HepG2 (cell line): Measurements from ENCODE around the gene UBXN2A. TPM values are rescaled to one million over a fixed set of nuclear protein-coding genes. Genes with fewer than 3 reads are reported as not detected.
A peak's percentile ranks its signal among the peaks of the same experiment; 100 is the strongest.

Experiments used
- BCL6 ChIP-seq: IDR thresholded peaks from 2 replicates; pipeline ENCODE4 v1.6.1; 2016; ENCODE audit warnings: missing genetic modification reagents, missing compliant biosample characterization
- GLI4 ChIP-seq: sonication (generic); formaldehyde crosslinking; IDR thresholded peaks from 2 replicates; pipeline ENCODE4 v1.5.1; 2020; ENCODE audit warnings: missing genetic modification reagents, mild to moderate bottlenecking, moderate library complexity, borderline replicate concordance
- HNF4A ChIP-seq: sonication (generic); formaldehyde crosslinking; IDR thresholded peaks from 2 replicates; pipeline ENCODE4 v1.4.0; 2020; ENCODE audit warnings: missing genetic modification reagents
- HOXA5 ChIP-seq: sonication (generic); formaldehyde crosslinking; IDR thresholded peaks from 2 replicates; pipeline ENCODE4 v1.4.0; 2020; ENCODE audit warnings: missing genetic modification reagents
- LCORL ChIP-seq, 2 experiments: fragments of 450-650 bp in 1 of 2; sonication (generic) in 1 of 2; formaldehyde crosslinking in 1 of 2; IDR thresholded peaks; 2 replicates each; pipeline versions ENCODE4 v1.5.0 to v1.6.1; 2017 to 2020; ENCODE audit warnings: antibody characterized with exemption in 1 of 2, missing genetic modification reagents in 1 of 2
- PLRG1 ChIP-seq: fragments of 450-650 bp; conservative IDR thresholded peaks from 2 replicates; pipeline ENCODE4 v1.6.1; 2016
- RBAK ChIP-seq: sonication (generic); formaldehyde crosslinking; IDR thresholded peaks from 2 replicates; pipeline ENCODE4 v1.5.1; 2020; ENCODE audit warnings: mild to moderate bottlenecking, missing genetic modification reagents
- TBP ChIP-seq: sonication (generic); formaldehyde crosslinking; IDR thresholded peaks from 2 replicates; pipeline ENCODE4 v1.5.0; 2020; ENCODE audit warnings: missing genetic modification reagents
- XBP1 ChIP-seq: sonication (generic); formaldehyde crosslinking; IDR thresholded peaks from 2 replicates; pipeline ENCODE4 v1.5.0; 2020; ENCODE audit warnings: missing genetic modification reagents
- ZFP62 ChIP-seq: sonication (generic); formaldehyde crosslinking; IDR thresholded peaks from 2 replicates; pipeline ENCODE4 v1.4.0; 2020; ENCODE audit warnings: missing genetic modification reagents
- ZNF329 ChIP-seq: sonication (generic); formaldehyde crosslinking; IDR thresholded peaks from 2 replicates; pipeline ENCODE4 v1.9.0; 2021; ENCODE audit warnings: low read depth, mild to moderate bottlenecking, missing genetic modification reagents
- ZNF333 ChIP-seq: sonication (generic); formaldehyde crosslinking; IDR thresholded peaks from 2 replicates; pipeline ENCODE4 v1.4.0; 2020; ENCODE audit warnings: mild to moderate bottlenecking, missing genetic modification reagents, borderline replicate concordance
- ZNF562 ChIP-seq: sonication (generic); formaldehyde crosslinking; IDR thresholded peaks from 2 replicates; pipeline ENCODE4 v1.8.0; 2022; ENCODE audit warnings: missing genetic modification reagents, borderline replicate concordance
- ZNF652 ChIP-seq: IDR thresholded peaks from 2 replicates; pipeline ENCODE4 v1.6.1; 2016; ENCODE audit warnings: low read depth, borderline replicate concordance
- ZNF792 ChIP-seq: IDR thresholded peaks from 2 replicates; pipeline ENCODE4 v1.6.1; 2016
- ZNF850 ChIP-seq: sonication (generic); formaldehyde crosslinking; conservative IDR thresholded peaks from 2 replicates; pipeline ENCODE4 v1.9.0; 2021; ENCODE audit warnings: mild to moderate bottlenecking, missing genetic modification reagents
- ZSCAN12 ChIP-seq: sonication (generic); formaldehyde crosslinking; IDR thresholded peaks from 2 replicates; pipeline ENCODE4 v1.9.0; 2021; ENCODE audit warnings: mild to moderate bottlenecking, missing genetic modification reagents
- polyA plus RNA-seq, 8 experiments: library from polyadenylated mRNA; depleted of rRNA in 3 of 8; stranded (reverse) in 7 of 8; unstranded in 1 of 8; fragments of >200 nt; fragmentation: Illumina TruSeq in 4 of 8; extraction: Trizol in 4 of 8; gene quantifications; 2 replicates each; pipeline versions ENCODE4 v1.2.1 to v1.2.3, GENCODE V29; 2011 to 2016; ENCODE audit warnings: low read depth in 4 of 8, missing spikeins in 1 of 8, mixed read lengths in 1 of 8; ENCODE audit not compliant: insufficient read depth in 1 of 8
- total RNA-seq, 5 experiments: library from RNA; depleted of rRNA; stranded (reverse); fragments of >200 nt; fragmentation: Illumina TruSeq; extraction: Trizol; gene quantifications; 2 replicates each; pipeline ENCODE4 v1.2.3, GENCODE V29; 2016; ENCODE audit warnings: low read depth in 1 of 5
- TF ChIP-seq, protein P1 (sequence below), 2 experiments: sonication (generic) in 1 of 2; formaldehyde crosslinking in 1 of 2; IDR thresholded peaks; 2 replicates each; pipeline versions ENCODE4 v1.5.1 to v1.6.1; 2011 to 2020; ENCODE audit warnings: borderline replicate concordance in 1 of 2, low read depth in 1 of 2, low read length in 1 of 2, mild to moderate bottlenecking in 1 of 2, missing genetic modification reagents in 1 of 2, moderate library complexity in 1 of 2
- TF ChIP-seq, protein P2 (sequence below): IDR thresholded peaks from 2 replicates; pipeline ENCODE4 v1.6.1; 2016; ENCODE audit warnings: control low read depth
- TF ChIP-seq, protein P3 (sequence below): sonication (generic); formaldehyde crosslinking; IDR thresholded peaks from 2 replicates; pipeline ENCODE4 v1.5.0; 2020; ENCODE audit warnings: mild to moderate bottlenecking, missing genetic modification reagents
- TF ChIP-seq, protein P4 (sequence below), 2 experiments: fragments of 450-650 bp in 1 of 2; sonication (generic) in 1 of 2; formaldehyde crosslinking; IDR thresholded peaks; 2 replicates each; pipeline versions ENCODE4 v1.5.0 to v1.8.0; 2020 to 2022; ENCODE audit warnings: mild to moderate bottlenecking in 1 of 2, missing genetic modification reagents in 1 of 2
- TF ChIP-seq, protein P5 (sequence below): sonication (generic); formaldehyde crosslinking; IDR thresholded peaks from 2 replicates; pipeline ENCODE4 v1.4.0; 2020; ENCODE audit warnings: low read depth, mild to moderate bottlenecking, missing genetic modification reagents
- TF ChIP-seq, protein P6 (sequence below): sonication (generic); formaldehyde crosslinking; IDR thresholded peaks from 2 replicates; pipeline ENCODE4 v1.4.0; 2020; ENCODE audit warnings: mild to moderate bottlenecking, missing genetic modification reagents

Gene UBXN2A
- total and polyA plus RNA-seq, 2 of the 13 experiments (the other 11 are each of a cell fraction or from before 2014, with no cell fraction given) = 8.3 to 20.9 TPM

DNA sequence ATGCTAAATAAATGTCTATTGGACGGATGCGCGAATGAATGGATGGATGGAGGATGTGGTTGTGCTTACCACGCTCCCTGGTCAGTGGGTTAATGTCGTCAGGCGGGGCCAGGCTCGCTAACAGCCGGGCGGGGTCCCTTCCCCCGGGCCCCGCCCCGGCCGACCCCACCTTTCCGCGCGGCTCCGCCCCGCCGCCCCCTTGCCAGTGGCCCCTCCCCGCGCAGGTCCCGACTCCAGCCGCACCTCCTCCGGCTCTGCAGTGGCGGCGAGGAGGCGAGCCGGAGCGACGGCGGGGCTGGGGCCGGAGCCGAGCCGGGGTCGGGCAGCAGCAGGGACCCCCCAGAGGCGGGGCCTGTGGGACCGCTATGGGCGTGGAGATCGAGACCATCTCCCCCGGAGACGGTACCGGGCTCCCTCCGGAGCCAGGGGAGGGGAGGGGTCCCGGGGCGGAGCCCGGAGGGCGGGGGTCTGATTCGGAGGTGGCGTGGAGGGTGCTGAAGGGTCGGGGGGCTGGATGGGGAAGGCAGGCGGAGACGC is 109.3 kb downstream of the UBXN2A start, which contains the start of gene FKBP1B (continued):
- TF ChIP-seq, protein P1, sequence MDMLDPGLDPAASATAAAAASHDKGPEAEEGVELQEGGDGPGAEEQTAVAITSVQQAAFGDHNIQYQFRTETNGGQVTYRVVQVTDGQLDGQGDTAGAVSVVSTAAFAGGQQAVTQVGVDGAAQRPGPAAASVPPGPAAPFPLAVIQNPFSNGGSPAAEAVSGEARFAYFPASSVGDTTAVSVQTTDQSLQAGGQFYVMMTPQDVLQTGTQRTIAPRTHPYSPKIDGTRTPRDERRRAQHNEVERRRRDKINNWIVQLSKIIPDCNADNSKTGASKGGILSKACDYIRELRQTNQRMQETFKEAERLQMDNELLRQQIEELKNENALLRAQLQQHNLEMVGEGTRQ (IDR thresholded peaks at IDR 0.05; ENCODE audit: low read depth, low read length) = no peak
- TF ChIP-seq, protein P1 (CRISPR knock-in tag; IDR thresholded peaks at IDR 0.05; ENCODE audit: borderline replicate concordance) = no peak
- TF ChIP-seq ZNF562 (CRISPR knock-in tag) = no peak
- no peak for TF ChIP-seq PLRG1
- no peak for TF ChIP-seq ZSCAN12 (CRISPR knock-in tag)
- no peak for TF ChIP-seq TBP
- TF ChIP-seq, protein P2, sequence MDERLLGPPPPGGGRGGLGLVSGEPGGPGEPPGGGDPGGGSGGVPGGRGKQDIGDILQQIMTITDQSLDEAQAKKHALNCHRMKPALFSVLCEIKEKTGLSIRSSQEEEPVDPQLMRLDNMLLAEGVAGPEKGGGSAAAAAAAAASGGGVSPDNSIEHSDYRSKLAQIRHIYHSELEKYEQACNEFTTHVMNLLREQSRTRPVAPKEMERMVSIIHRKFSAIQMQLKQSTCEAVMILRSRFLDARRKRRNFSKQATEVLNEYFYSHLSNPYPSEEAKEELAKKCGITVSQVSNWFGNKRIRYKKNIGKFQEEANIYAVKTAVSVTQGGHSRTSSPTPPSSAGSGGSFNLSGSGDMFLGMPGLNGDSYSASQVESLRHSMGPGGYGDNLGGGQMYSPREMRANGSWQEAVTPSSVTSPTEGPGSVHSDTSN (CRISPR knock-in tag) = no peak
- no peak for TF ChIP-seq HNF4A
- no peak for TF ChIP-seq LCORL (IDR thresholded peaks at IDR 0.05)
- TF ChIP-seq LCORL (CRISPR knock-in tag; IDR thresholded peaks at IDR 0.05) = no peak
- no peak for TF ChIP-seq RBAK (CRISPR knock-in tag)
- TF ChIP-seq ZFP62 = no peak
- no peak for TF ChIP-seq GLI4 (CRISPR knock-in tag)
- TF ChIP-seq BCL6 (CRISPR knock-in tag) = peak; percentile 31; the same call in 1 of the 2 replicates
- TF ChIP-seq, protein P3, sequence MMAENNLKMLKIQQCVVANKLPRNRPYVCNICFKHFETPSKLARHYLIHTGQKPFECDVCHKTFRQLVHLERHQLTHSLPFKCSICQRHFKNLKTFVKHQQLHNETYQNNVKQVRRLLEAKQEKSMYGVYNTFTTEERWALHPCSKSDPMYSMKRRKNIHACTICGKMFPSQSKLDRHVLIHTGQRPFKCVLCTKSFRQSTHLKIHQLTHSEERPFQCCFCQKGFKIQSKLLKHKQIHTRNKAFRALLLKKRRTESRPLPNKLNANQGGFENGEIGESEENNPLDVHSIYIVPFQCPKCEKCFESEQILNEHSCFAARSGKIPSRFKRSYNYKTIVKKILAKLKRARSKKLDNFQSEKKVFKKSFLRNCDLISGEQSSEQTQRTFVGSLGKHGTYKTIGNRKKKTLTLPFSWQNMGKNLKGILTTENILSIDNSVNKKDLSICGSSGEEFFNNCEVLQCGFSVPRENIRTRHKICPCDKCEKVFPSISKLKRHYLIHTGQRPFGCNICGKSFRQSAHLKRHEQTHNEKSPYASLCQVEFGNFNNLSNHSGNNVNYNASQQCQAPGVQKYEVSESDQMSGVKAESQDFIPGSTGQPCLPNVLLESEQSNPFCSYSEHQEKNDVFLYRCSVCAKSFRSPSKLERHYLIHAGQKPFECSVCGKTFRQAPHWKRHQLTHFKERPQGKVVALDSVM (CRISPR knock-in tag) = no peak
- TF ChIP-seq ZNF329 = peak; percentile 34; the same call in 1 of the 2 replicates
- TF ChIP-seq, protein P4, sequence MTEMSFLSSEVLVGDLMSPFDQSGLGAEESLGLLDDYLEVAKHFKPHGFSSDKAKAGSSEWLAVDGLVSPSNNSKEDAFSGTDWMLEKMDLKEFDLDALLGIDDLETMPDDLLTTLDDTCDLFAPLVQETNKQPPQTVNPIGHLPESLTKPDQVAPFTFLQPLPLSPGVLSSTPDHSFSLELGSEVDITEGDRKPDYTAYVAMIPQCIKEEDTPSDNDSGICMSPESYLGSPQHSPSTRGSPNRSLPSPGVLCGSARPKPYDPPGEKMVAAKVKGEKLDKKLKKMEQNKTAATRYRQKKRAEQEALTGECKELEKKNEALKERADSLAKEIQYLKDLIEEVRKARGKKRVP (CRISPR knock-in tag; IDR thresholded peaks at IDR 0.05) = 0 out of 4 replicates have a peak, but pooled peaks of 1 of the 2 experiments have one; percentile 47
- TF ChIP-seq, protein P5, sequence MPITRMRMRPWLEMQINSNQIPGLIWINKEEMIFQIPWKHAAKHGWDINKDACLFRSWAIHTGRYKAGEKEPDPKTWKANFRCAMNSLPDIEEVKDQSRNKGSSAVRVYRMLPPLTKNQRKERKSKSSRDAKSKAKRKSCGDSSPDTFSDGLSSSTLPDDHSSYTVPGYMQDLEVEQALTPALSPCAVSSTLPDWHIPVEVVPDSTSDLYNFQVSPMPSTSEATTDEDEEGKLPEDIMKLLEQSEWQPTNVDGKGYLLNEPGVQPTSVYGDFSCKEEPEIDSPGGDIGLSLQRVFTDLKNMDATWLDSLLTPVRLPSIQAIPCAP = no peak
- TF ChIP-seq ZNF652 = 0 out of 2 replicates have a peak, but pooled peaks have one; percentile 15
- no peak for TF ChIP-seq HOXA5 (CRISPR knock-in tag)
- TF ChIP-seq, protein P6, sequence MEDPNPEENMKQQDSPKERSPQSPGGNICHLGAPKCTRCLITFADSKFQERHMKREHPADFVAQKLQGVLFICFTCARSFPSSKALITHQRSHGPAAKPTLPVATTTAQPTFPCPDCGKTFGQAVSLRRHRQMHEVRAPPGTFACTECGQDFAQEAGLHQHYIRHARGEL (CRISPR knock-in tag) = no peak
- no peak for TF ChIP-seq ZNF850 (CRISPR knock-in tag)
- TF ChIP-seq ZNF792 = no peak
- no peak for TF ChIP-seq ZNF333 (CRISPR knock-in tag)
- no peak for TF ChIP-seq XBP1
